NCI-H1694 (cell line): ENCODE results near the gene TMEM150A.
"Not testable (repeated sequence)": the region's sequence is repeated elsewhere in the genome, so short reads cannot be mapped to it uniquely, and the experiment has no call there.

Source experiments
- DNase-seq: peaks from one replicate; lab custom pipeline; 2025; lab: John Stamatoyannopoulos, UW

The TMEM150A gene

GRCh38 chr2:85602476-85603234, at the start of gene TMEM150A:
TMEM150A (minus strand) TSS chr2:85602698; CDS start chr2:85601948, 750 bp downstream.
- DNase-seq = peak; percentile 48

GRCh38 chr2:85652056-85652455, 49.6 kb upstream of the TMEM150A start:
- no peak for DNase-seq

- no peak for DNase-seq
These were observed 48.6 kb upstream of the TMEM150A start for GRCh38 chr2:85651097-85651496.

DNA sequence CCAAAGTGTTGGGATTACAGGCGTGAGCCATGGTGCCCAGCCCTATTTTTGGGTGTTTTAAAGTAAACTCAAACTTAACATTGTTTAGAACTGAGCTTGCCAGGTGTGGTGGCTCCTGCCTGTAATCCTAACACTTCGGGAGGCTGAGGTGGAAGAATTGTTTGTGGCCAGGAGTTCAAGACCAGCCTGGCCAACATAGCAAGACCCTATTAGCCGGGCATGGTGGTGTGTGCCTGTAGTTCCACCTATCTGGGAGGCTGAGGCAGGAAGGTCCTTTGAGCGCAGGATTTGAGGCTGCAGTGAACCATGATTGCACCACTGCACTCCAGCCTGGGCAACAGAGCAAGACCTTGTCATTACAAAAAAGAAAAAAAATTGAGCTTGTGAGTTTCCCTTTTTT, 48.0 kb upstream of the TMEM150A start:
- DNase-seq = no peak

GRCh38 chr2:85649201-85650190, 47.0 kb upstream of the TMEM150A start:
- DNase-seq = no peak

GRCh38 chr2:85648619-85649018, 46.1 kb upstream of the TMEM150A start:
- DNase-seq = peak; percentile 30

- no peak for DNase-seq
These were observed 45.5 kb upstream of the TMEM150A start for GRCh38 chr2:85647823-85648526.

DNA sequence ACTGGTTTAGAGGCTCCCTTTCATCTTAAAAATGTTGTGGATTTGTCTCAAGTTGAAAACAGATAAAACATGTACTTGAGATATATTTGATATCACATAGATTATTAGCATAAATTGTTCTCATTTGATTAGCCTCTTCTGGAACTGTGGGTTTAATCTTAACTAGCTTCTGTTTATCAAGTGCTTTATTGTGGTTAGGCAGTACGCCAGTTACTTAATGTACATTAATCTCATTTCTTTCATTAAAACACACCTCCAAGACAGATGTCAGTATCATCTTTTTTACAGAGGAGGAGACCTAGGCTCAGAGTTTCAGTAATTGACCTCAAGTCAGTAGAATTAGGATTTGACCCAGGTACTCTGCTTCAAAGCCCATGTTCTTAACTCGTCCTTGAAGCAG, 43.7 kb upstream of the TMEM150A start:
- DNase-seq = no peak

- DNase-seq = no peak
These were observed 42.4 kb upstream of the TMEM150A start for GRCh38 chr2:85644909-85645308.

GRCh38 chr2:85642725-85643124, 40.2 kb upstream of the TMEM150A start:
- no peak for DNase-seq

- DNase-seq = no peak
These were observed 33.1 kb upstream of the TMEM150A start for GRCh38 chr2:85635636-85636035.

DNA sequence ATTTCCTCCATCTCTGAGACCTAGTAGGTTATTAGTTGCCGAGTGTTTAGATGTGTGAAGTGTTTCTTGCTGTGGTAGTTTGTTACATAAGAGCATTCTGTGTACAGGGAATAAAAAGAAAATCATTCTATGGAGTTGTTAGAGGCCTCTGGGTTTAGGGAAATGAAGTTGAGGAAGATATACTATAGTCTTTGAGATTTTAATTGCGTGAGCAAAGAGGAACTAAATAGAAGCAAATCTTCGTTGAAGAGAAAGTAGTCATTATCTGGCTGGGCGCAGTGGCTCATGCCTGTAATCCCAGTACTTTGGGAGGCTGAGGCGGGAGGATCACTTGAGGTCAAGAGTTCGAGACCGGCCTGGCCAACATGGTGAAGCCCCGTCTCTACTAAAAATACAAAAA, 32.5 kb upstream of the TMEM150A start:
- no peak for DNase-seq

DNA sequence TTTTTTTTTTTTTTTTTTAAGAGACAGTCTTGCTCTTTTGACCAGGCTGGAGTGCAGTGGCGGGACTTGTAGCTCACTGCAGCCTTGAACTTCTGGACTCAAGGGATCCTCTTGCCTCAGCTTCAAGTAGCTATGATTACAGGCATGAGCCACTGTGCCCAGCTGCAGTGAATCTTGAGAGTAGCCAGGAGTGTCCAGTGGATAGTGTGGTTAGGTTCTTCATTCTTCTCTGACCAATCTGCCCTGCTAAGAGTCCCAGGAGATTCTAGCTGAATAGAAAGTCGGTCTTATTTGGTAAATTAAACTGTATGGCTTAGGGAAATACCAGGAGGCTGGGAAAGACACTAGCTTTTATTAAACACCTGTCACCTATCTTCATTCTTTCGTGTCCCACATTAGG, 28.8 kb upstream of the TMEM150A start:
- DNase-seq = no peak

- DNase-seq = no peak
These were observed 26.2 kb upstream of the TMEM150A start for GRCh38 chr2:85628658-85629057.

GRCh38 chr2:85623991-85624390, 21.5 kb upstream of the TMEM150A start:
- DNase-seq = no peak

DNA sequence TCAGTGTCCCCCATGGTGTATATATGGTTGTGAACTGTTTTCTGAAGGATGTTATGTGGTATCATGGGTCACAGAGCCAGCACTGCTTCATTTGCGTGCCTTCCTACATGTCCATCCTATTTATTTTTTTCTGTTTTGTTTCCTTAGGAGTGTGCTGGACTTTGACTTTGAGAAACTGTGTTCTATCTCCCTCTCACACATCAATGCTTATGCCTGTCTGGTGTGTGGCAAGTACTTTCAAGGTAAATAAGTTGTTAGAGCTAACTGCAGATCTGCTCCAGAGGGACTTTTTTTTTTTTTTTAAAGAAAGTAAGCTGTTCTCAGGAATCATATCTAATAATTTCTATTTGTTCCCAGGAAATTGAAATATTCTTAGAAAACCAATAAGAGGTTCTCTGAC, 18.8 kb upstream of the TMEM150A start:
- no peak for DNase-seq

- no peak for DNase-seq
These were observed 17.1 kb upstream of the TMEM150A start for GRCh38 chr2:85619617-85620016.

- DNase-seq = not testable (repeated sequence)
These were observed 15.2 kb upstream of the TMEM150A start for GRCh38 chr2:85617723-85618122.

DNA sequence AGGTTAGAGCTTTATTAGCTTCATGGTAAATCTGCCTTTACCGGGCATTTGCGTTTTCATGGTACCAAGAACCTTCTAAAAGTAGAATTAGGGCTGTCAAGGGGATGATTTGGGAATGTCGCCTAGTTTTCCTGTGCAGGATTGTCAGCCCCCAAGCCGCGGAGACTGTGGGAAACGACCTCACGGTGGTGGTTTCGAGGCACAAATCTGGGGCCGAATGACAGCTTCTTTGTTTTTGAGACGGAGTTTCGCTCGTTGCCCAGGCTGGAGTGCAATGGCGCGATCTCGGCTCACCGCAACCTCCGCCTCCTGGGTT, 12.9 kb upstream of the TMEM150A start:
- DNase-seq = no peak

DNA sequence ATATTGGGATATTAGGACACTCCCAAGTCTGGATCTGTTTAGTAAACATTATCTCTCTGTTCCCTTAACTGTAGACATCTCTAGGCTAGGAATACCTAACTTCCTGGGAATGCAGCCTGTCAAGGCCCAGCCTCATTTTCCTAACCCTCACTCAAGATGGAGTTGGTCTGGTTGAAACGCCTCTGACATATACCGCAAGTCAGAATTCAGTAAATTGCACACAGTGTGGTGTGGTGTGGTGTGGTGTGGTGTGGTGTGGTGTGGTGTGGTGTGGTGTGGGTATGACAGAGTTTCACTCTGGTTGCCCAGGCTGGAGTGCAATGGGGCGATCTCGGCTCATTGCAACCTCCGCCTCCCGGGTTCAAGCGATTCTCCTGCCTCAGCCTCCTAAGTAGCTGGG, 12.3 kb upstream of the TMEM150A start:
- DNase-seq = not testable (repeated sequence)

GRCh38 chr2:85613717-85614515, 11.4 kb upstream of the TMEM150A start:
- DNase-seq = no peak
